Measurements from ENCODE around the gene INPP4B.

DNA sequence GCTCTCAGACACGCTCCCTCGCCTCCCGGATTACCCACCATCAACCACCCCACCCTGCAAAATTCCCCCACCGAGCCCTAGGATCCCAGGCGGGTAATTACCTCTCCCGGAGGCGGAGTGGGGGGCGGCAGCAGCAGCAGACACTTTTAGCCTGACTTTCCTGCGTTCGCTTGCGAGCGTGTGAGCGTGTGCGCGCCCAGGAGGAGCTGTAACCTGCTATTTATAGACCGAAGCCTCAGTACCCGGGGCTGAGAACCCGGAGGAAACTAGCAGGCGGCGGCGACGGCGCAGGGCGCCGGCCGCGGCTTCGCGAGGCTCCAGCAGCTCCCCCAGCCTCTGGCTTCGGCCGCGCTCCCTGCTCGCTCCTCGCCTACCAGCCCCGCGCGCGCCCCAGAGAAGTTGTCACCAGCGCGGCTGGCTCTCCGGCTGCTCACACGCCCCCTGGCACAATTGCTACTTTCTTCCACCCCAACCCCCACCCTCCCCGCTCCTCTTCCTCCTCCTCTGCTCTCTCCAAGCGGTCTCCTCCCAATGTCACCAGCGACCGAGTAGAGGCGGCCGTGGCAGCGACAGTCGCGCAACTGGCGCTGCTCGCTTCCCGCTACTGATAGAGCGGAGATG lies at the start of gene INPP4B:
- no peak for TF ChIP-seq POLR2AphosphoS5 (IDR thresholded peaks at IDR 0.05; ENCODE audit: low read depth, low read length)
- no peak for TF ChIP-seq POLR2A (IDR thresholded peaks at IDR 0.05; ENCODE audit: low read depth, low read length)
- TF ChIP-seq POU2F2 (IDR thresholded peaks at IDR 0.05; ENCODE audit: low read depth, low read length) = no peak
- TF ChIP-seq TAF1 (IDR thresholded peaks at IDR 0.05; ENCODE audit: low read depth, low read length) = no peak
- TF ChIP-seq SPI1 (IDR thresholded peaks at IDR 0.05; ENCODE audit: low read depth, low read length) = no peak

Measured in GM12891 (cell line).